Measurements from ENCODE around the gene DCST1.

Gene DCST1

GRCh38 chr1:155057104-155057503, 23.5 kb downstream of the DCST1 start:
- DNase-seq, result no peak

DNA sequence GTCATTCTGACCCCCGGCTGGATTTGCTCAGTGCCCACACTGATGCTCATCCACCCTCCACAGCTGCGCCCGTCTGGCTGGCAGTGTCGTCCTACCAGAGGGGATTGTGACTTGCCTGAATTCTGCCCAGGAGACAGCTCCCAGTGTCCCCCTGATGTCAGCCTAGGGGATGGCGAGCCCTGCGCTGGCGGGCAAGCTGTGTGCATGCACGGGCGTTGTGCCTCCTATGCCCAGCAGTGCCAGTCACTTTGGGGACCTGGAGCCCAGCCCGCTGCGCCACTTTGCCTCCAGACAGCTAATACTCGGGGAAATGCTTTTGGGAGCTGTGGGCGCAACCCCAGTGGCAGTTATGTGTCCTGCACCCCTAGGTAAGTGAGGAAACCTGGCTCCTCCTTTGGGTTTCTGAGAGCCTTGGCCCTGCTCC, 24.2 kb downstream of the DCST1 start:
- DNase-seq, result no peak

DNA sequence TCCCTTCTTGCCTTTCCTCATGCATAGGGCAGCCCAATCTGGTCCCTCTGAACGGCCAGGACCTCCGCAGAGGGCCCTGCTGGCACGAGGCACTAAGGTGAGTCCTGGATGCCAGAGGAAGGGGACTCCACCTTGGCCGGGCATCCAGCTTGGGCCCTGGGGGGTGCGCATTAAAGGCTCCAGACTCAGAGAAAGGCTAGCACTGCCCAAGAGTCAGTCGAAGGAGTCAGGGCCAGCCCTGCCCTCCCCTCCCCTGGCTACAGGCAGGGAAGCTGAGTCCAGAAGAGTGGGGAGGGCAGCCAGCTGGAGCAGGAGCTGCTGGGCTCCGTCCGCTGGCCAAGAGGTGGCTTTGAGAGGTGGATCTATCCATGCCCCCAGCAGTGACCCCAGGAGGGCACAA, 27.1 kb downstream of the DCST1 start:
- no peak for DNase-seq

GRCh38 chr1:155061381-155062150, 27.9 kb downstream of the DCST1 start:
- peak; percentile 60 to 81 for DNase-seq

DNA sequence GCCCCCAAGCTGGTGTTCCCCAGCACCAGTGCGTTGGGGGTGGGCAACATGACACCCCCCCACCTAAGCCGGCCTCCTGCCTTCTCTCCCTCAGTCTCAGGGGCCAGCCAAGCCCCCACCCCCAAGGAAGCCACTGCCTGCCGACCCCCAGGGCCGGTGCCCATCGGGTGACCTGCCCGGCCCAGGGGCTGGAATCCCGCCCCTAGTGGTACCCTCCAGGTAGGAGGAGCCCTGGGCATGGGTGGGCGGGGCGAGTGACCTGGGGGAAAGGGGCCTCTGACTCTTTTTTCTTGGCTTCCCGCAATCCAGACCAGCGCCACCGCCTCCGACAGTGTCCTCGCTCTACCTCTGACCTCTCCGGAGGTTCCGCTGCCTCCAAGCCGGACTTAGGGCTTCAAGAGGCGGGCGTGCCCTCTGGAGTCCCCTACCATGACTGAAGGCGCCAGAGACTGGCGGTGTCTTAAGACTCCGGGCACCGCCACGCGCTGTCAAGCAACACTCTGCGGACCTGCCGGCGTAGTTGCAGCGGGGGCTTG, 28.6 kb downstream of the DCST1 start:
- DNase-seq, result no peak

- peak in 1 of 2 experiments; percentile 47 for DNase-seq
Measured at GRCh38 chr1:155062702-155063411, 29.2 kb downstream of the DCST1 start.

DNA sequence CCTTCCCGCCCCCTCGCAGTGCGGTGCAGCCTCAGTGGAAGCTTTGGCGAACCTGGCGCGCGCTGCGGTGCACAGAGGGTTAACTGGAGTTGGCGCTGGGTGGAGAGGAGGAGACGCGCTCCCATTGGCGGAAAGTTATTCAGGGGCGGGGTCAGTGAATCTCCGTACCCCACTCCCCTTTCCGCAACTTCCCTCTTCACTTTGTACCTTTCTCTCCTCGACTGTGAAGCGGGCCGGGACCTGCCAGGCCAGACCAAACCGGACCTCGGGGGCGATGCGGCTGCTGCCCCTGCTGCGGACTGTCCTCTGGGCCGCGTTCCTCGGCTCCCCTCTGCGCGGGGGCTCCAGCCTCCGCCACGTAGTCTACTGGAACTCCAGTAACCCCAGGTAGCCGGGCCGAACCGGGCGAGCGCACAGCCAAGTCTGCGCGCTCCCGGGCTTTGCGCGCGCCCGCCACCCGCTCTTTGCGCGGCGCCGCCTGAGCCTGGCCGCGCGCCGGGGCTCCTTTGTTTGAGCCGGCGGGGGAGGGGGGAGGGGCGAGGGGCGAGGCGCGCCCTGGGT, 30.0 kb downstream of the DCST1 start, which contains the start of gene EFNA4:
Gene EFNA4, plus strand, starts transcription at position 191 of the 561 bp plus-strand sequence. Its CDS starts 84 bp downstream, at position 275.
- DNase-seq, result peak; percentile 28 to 73

GRCh38 chr1:155064111-155064831, 30.6 kb downstream of the DCST1 start:
- no peak for DNase-seq

DNA sequence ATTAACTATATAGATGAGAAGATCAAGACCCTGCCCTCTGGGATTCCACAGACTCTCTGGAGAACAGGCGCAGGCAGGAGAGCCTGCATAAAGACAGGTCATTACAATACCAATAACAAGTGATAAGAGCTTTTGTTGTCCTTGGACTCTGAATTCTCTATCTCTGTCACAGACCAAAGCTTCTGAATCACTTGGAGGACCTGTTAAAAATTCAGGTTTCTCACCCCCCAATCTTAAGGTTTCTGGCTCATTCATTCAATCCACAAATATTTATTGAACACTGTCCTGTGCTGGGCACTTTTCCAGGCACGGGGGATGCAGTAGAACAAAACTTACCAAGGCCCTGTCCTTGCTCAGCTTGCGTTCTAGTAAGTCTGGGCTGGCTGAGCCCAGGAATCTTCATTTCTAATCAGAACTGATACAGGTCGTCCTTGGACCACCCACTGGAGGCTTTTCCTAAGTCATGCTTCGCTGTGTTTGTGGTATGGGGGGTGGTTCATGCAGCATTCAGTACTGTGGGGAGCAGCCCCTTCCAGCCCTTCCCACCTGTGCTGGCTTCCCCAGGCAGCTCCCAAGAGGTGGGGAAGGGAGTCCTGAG, 31.3 kb downstream of the DCST1 start:
- no peak for DNase-seq

DNA sequence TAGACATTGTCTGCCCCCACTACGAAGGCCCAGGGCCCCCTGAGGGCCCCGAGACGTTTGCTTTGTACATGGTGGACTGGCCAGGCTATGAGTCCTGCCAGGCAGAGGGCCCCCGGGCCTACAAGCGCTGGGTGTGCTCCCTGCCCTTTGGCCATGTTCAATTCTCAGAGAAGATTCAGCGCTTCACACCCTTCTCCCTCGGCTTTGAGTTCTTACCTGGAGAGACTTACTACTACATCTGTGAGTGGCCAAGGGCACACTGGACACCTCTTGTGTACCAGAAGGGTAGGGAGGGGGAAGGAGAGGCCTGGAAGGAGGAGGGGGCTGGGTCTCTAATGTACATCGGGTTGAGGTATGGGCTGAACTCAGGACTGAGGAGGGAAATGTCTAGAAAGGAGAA, 33.2 kb downstream of the DCST1 start:
- no peak for DNase-seq

- DNase-seq, result no peak
Measured at GRCh38 chr1:155068599-155068998, 35.0 kb downstream of the DCST1 start.

DNA sequence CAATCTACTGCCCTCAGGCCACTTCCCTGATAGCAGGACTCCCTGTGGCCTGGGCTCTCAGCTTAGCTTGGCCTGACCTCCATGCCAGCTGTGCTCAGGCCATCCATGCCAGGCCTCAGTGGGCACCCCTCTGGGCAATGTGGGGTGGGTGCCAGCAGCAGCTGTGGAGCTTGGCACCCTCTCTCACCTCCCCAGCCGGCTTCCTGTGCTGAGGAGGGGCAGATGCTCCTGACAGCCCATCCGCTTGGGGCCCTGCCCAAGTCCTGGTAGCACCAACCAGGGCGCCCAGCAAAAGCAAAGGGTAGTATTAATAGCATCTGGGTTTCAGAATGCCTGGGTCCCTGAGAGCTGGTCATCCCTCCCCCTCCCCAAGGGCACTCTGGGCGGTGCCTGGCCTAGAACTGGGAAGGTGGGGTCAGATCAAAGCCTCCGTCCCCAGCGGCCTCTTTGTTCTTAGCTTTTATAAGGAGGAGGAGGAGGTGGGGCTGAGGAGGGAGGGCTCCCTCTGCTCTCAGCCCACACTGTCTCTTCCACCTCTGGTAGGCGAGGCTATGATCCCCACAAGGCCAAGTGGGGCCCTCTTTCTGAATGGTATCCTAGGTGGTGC, 36.0 kb downstream of the DCST1 start:
- DNase-seq, result peak; percentile 59 to 86

GRCh38 chr1:155070158-155070621, 36.6 kb downstream of the DCST1 start:
- no peak for DNase-seq

DNA sequence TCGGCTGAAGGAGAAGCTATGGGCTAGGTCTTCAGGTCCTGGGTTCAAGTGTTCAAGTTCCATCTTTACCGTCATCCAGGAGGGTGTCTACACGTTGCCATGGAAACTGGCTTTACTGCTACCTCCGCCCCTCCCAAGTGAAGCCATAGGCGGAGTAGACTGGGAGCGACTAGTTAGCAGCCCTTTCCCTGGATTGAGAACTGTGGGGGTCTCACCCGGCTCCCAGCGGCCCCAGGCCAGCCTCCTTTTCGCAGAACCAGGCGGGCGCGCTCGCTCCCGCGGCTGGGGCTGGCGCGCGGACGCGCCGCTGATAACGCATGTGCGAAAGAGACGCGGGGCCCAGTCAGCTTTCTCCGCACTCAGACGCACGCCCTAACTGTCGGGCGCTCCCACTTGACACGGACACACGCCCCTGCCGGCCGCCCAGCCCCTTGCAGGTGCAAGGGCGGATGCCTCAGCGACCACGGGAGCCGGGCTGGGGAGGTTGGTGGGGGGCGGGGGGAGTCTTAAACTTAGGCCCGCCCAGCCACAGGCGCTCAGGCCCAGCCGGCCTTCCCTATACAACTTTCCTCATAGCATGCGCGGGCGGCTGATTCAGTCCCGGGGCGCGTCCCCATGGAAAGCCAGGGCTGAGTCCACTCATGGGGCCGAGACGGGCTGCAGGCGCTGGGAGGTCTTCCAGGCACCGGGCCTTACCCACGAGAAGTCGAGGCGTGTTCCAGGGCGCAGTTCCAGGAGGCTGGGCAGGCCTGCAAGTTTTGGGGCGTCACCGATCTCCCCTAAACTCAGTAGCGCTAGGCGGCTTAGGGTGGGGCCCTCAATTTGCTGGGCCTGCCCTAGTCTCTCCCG, 37.3 kb downstream of the DCST1 start:
- DNase-seq, result no peak

- DNase-seq, result no peak
Measured at GRCh38 chr1:155071701-155072100, 38.1 kb downstream of the DCST1 start.

GRCh38 chr1:155072531-155073289, 39.1 kb downstream of the DCST1 start:
- DNase-seq, result no peak

DNA sequence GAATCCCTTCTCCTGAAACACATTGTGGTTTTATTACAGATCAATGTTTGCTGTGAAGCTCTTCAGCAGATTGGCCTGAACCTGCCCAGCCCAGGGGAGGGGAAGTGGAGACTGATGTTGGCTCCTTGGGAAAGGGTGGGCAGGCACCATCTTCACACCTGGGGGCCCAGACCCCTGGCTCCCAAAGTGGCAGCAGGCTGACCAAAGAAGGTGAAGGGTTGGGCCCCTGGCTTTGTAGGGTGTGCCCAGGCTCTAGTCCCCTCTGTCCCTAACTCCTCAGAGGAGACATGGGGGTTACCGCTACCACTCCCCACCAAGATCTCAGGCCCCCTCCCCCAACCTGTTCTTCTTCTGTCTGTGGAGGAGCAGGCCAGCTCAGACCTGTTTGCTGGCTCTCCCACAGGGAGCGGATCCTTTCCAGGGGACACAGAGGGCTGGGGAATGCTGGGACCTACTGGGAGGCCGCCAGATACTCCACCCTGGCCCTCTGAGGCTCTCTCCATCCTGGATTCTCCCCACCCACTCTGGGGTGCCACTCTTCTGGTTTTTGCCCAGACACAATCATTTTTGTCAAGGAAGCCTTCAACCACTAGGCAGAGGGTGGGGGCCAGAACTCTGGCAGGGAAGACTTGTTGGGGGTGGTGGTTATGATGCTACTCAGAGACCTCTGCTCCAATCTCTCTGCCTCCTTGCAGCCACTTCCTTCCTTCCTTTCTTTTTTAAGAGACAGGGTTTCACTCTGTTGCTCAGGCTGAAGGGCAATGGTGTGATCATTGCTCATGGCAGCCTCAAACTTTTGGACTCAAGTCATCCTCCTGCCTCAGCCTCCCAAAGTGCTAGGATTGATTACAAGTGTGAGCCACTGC, 40.0 kb downstream of the DCST1 start:
- no peak for DNase-seq

DNA sequence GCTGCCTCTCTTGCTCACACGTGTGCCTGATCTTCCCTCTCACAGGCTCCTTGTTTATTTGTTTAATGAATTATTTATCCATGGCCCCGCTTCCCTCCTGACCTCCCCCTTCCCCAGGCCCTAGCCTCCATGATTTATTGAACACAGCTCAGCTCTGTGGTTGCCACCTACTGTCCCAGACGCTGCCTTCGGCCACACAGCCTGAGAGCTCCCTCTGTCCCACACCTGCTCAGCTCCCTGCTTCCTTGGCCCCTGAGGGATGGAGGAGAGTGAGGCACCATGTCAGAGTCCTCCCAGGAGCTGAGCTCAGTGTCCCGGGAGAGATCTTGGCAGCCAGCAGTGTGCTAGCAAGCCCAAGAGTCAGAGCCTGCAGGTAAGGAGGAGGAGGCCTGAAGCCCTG, 41.9 kb downstream of the DCST1 start:
- no peak for DNase-seq

DNA sequence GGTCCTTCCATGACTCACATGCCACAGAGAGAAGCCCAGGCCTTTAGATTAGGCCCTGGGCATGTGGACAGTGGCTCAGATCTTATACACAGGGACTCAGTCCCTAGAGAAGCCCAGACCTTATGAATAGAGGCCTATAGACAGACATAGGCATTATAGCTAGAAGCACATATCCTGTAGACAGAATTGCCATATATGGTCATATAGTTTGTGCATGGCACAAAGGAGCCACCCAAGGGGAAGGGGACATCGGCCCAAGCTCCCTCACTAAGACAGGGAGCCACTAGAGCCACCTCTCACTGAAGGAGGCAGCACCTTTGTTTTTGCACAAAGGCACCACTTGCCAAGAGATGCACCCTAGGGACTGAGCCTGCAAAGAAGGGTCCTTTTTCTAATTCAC, 42.7 kb downstream of the DCST1 start:
- no peak for DNase-seq
